ENCODE measurements around the gene SLCO4A1.

DNA sequence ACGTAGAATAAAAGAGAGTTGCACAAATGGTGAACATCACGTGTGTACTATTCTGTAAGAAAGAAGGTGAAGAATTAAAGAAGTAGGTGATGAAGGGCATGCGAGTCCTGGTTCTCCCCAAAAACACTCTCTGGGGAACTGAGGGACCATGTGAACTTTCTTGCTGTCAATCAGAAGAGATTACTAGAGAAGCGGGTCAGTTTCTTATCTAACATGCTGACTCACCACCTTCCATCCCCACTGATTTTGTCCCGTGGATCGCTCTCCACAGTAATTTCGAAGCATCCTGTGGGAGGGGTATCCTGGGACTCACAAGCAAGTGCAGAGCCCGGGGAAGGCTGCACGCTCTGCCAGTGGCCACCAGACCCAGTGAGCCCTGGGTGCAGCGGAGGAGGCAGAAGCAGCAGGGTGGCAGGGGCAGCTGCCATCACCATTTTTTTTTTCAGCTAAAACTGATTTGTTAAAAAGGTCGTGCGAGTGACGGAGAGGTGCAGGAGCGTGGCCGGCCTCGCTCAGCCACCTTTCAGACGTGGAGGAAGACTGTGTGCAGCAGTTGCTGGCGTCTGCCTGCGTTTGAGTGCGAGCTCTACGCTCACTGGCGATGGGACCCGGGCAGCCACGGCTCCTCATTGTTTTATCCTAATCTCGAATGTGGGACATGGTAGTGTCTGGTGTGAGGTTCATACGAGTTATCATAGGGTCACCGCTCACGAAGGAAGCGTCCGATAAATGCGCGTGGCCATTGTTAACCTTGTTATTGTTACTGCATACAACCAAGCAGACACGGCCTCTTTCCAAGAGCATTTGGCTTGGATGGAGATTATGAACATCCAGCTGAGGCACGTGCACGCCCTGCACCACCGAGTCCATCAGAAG is 28.0 kb upstream of the SLCO4A1 start:
- TF ChIP-seq POLR2A (IDR thresholded peaks at IDR 0.05), result no peak
- TF ChIP-seq, protein P1, sequence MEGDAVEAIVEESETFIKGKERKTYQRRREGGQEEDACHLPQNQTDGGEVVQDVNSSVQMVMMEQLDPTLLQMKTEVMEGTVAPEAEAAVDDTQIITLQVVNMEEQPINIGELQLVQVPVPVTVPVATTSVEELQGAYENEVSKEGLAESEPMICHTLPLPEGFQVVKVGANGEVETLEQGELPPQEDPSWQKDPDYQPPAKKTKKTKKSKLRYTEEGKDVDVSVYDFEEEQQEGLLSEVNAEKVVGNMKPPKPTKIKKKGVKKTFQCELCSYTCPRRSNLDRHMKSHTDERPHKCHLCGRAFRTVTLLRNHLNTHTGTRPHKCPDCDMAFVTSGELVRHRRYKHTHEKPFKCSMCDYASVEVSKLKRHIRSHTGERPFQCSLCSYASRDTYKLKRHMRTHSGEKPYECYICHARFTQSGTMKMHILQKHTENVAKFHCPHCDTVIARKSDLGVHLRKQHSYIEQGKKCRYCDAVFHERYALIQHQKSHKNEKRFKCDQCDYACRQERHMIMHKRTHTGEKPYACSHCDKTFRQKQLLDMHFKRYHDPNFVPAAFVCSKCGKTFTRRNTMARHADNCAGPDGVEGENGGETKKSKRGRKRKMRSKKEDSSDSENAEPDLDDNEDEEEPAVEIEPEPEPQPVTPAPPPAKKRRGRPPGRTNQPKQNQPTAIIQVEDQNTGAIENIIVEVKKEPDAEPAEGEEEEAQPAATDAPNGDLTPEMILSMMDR (IDR thresholded peaks at IDR 0.05), result no peak

All from uterus (tissue), 2 donors.